Measurements from ENCODE around the gene HACE1.

DNA sequence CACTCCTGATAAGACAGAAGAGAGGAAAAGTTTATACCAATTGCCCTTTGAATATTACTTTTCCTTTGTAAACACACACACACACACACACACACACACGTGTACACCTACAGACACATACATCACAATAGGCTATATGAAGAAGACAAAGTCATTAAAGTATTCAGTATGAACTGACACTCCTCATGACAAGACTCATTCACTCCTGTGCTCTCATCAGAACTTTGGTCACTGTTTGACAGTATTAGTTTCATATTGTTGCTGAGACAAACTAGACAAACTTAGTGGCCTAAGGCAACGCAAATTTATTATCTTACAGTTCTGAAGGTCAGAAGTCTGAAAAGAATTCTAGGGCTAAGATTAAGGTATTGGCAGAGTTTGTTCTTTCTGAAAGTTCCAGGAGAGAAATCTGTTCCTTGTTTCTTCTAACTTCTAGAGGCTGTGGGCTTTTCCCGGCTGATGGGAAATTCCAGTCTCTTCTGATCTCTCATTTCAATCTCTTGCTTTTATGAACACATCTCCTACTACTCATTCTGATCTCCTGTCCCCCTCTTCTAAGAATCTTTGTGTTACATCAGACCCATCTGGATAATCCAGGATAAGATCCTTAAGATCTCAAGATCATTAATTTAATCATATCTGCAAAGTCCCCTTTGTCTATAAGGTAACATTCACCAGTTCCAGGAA is 171.3 kb downstream of the HACE1 start:
- TF ChIP-seq, protein P1, sequence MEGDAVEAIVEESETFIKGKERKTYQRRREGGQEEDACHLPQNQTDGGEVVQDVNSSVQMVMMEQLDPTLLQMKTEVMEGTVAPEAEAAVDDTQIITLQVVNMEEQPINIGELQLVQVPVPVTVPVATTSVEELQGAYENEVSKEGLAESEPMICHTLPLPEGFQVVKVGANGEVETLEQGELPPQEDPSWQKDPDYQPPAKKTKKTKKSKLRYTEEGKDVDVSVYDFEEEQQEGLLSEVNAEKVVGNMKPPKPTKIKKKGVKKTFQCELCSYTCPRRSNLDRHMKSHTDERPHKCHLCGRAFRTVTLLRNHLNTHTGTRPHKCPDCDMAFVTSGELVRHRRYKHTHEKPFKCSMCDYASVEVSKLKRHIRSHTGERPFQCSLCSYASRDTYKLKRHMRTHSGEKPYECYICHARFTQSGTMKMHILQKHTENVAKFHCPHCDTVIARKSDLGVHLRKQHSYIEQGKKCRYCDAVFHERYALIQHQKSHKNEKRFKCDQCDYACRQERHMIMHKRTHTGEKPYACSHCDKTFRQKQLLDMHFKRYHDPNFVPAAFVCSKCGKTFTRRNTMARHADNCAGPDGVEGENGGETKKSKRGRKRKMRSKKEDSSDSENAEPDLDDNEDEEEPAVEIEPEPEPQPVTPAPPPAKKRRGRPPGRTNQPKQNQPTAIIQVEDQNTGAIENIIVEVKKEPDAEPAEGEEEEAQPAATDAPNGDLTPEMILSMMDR (conservative IDR thresholded peaks at IDR 0.05 in 1 of 2, IDR thresholded peaks at IDR 0.05 in 1 of 2; ENCODE audit: extremely low read depth in 1 of 2, insufficient read depth in 1 of 2, low read depth in 1 of 2, low read length in 2 of 2): no peak
- no peak for TF ChIP-seq EZH2 (IDR thresholded peaks at IDR 0.05; ENCODE audit: borderline replicate concordance, low read length)

All from mammary epithelial cell (primary cell).